IMR-90 (cell line): Measurements from ENCODE around the gene PLP1.

Source experiments
- BHLHE40 ChIP-seq: fragments of 150-350 bp; IDR thresholded peaks from 2 replicates; pipeline ENCODE4 v1.6.1; 2016; ENCODE audit warnings: mild to moderate bottlenecking, low read depth, low read length
- CEBPB ChIP-seq: IDR thresholded peaks from 2 replicates; pipeline ENCODE4 v1.6.1; 2012; ENCODE audit warnings: low read depth, low read length, improper control_type of control experiment
- FOS ChIP-seq: fragments of 150-350 bp; IDR thresholded peaks from 2 replicates; pipeline ENCODE4 v1.6.1; 2016; ENCODE audit warnings: low read depth, low read length
- POLR2A ChIP-seq: IDR thresholded peaks from 2 replicates; pipeline ENCODE4 v1.6.1; 2012; ENCODE audit warnings: mild to moderate bottlenecking, low read depth, low read length
- SMC3 ChIP-seq: fragments of 150-350 bp; IDR thresholded peaks from 2 replicates; pipeline ENCODE4 v1.6.1; 2016; ENCODE audit warnings: low read depth, mild to moderate bottlenecking, antibody characterized with exemption, low read length, moderate library complexity
- TF ChIP-seq, protein P1 (sequence below): conservative IDR thresholded peaks from 2 replicates; pipeline ENCODE4 v1.5.1; 2012; ENCODE audit warnings: mild to moderate bottlenecking, low read depth, low read length, improper control_type of control experiment

DNA sequence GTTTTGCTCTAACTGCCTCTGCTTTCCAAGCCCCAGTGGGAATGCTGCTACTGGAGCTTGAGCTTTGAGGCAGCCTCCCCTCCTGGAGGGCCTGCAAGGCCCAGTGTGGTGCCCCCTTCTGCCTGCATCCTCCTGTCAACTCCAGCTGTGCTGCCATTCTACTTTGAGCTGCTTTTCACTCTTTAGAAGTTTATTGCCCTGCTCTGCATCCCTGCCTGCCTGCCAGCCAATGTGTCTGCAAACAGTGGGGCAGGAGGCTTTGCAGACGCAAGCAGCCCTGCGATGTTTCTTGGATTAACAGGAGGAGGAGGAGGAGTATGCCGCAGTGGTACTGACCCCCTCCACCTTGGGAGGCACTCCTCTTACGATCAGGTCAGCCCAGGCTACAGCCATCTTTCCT lies 49.5 kb upstream of the PLP1 start:
- TF ChIP-seq, protein P1, sequence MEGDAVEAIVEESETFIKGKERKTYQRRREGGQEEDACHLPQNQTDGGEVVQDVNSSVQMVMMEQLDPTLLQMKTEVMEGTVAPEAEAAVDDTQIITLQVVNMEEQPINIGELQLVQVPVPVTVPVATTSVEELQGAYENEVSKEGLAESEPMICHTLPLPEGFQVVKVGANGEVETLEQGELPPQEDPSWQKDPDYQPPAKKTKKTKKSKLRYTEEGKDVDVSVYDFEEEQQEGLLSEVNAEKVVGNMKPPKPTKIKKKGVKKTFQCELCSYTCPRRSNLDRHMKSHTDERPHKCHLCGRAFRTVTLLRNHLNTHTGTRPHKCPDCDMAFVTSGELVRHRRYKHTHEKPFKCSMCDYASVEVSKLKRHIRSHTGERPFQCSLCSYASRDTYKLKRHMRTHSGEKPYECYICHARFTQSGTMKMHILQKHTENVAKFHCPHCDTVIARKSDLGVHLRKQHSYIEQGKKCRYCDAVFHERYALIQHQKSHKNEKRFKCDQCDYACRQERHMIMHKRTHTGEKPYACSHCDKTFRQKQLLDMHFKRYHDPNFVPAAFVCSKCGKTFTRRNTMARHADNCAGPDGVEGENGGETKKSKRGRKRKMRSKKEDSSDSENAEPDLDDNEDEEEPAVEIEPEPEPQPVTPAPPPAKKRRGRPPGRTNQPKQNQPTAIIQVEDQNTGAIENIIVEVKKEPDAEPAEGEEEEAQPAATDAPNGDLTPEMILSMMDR = no peak
- TF ChIP-seq SMC3 = no peak
- no peak for TF ChIP-seq BHLHE40
- TF ChIP-seq POLR2A = no peak
- TF ChIP-seq CEBPB = no peak
- TF ChIP-seq FOS = no peak
